GM23338 (cell line): ENCODE measurements around the gene RAB27B. TPM values are rescaled to one million over a fixed set of nuclear protein-coding genes. Genes with fewer than 3 reads are reported as not detected.

Source experiments
- ATAC-seq: fragments of 200-7000 bp; cut with Tn5 transposase; 3 replicates; pipeline ENCODE4 v1.9.1; 2020
- DNase-seq: peaks from one replicate; pipeline ENCODE4 v3.0.0-alpha.2; 2015; ENCODE audit warnings: low spot score
- H2AFZ ChIP-seq: fragments of 200-600 bp; sonication (generic); 2 replicates; pipeline ENCODE4 v1.8.0; 2016; ENCODE audit warnings: antibody characterized with exemption, mild to moderate bottlenecking, moderate library complexity
- H3F3A ChIP-seq: fragments of 200-600 bp; sonication (generic); replicated peaks from 2 replicates; pipeline ENCODE4 v1.8.0; 2017; ENCODE audit warnings: antibody characterized with exemption, mixed run types, low read depth
- H3K27ac ChIP-seq: fragments of 200-600 bp; sonication (generic); 2 replicates; pipeline ENCODE4 v1.6.1; 2016; ENCODE audit warnings: low read depth
- H3K27me3 ChIP-seq: fragments of 200-600 bp; sonication (generic); 2 replicates; pipeline ENCODE4 v1.8.0; 2016; ENCODE audit warnings: mild to moderate bottlenecking, mixed run types, moderate library complexity; ENCODE audit not compliant: insufficient read depth
- H3K36me3 ChIP-seq: fragments of 200-600 bp; sonication (generic); 2 replicates; pipeline ENCODE4 v1.8.0; 2016; ENCODE audit warnings: mild to moderate bottlenecking; ENCODE audit not compliant: insufficient read depth
- H3K4me1 ChIP-seq: fragments of 200-600 bp; sonication (generic); 2 replicates; pipeline ENCODE4 v1.8.0; 2016; ENCODE audit warnings: mild to moderate bottlenecking, moderate library complexity; ENCODE audit not compliant: insufficient read depth
- H3K4me2 ChIP-seq: fragments of 200-600 bp; sonication (generic); 2 replicates; pipeline ENCODE4 v1.7.1; 2017; ENCODE audit warnings: mixed run types
- H3K4me3 ChIP-seq: fragments of 200-600 bp; sonication (generic); 2 replicates; pipeline ENCODE4 v1.6.1; 2016; ENCODE audit warnings: mixed run types
- H3K79me2 ChIP-seq: fragments of 200-600 bp; sonication (generic); replicated peaks from 2 replicates; pipeline ENCODE4 v1.8.0; 2017; ENCODE audit warnings: mild to moderate bottlenecking; ENCODE audit not compliant: insufficient read depth
- H3K9me2 ChIP-seq: fragments of 200-600 bp; sonication (generic); 2 replicates; pipeline ENCODE4 v1.8.0; 2017; ENCODE audit not compliant: insufficient read depth
- H4K20me1 ChIP-seq: fragments of 200-600 bp; sonication (generic); replicated peaks from 2 replicates; pipeline ENCODE4 v1.8.0; 2017; ENCODE audit warnings: mild to moderate bottlenecking; ENCODE audit not compliant: insufficient read depth
- H3K27ac Mint-ChIP-seq: 2 replicates; pipeline ENCODE4 v1.8.0; 2020; ENCODE audit warnings: inconsistent platforms, mild to moderate bottlenecking, moderate library complexity, mixed read lengths
- H3K27me3 Mint-ChIP-seq: 3 replicates; pipeline ENCODE4 v1.8.0; 2022; ENCODE audit warnings: low read depth, mild to moderate bottlenecking, moderate library complexity, mixed read lengths, inconsistent platforms; ENCODE audit not compliant: insufficient read depth, poor library complexity
- H3K36me3 Mint-ChIP-seq: 3 replicates; pipeline ENCODE4 v1.8.0; 2021; ENCODE audit warnings: low read depth, mild to moderate bottlenecking, inconsistent platforms, moderate library complexity, mixed read lengths
- H3K4me1 Mint-ChIP-seq: 3 replicates; pipeline ENCODE4 v1.8.0; 2020; ENCODE audit warnings: mild to moderate bottlenecking, inconsistent platforms, mixed read lengths
- H3K4me3 Mint-ChIP-seq: 3 replicates; pipeline ENCODE4 v1.8.0; 2021; ENCODE audit warnings: moderate library complexity, mild to moderate bottlenecking, inconsistent platforms, mixed read lengths
- H3K9me3 Mint-ChIP-seq: 3 replicates; pipeline ENCODE4 v1.8.0; 2020; ENCODE audit warnings: moderate library complexity, mild to moderate bottlenecking, inconsistent platforms, mixed read lengths
- CREB1 ChIP-seq: fragments of 250-450 bp; sonication (Bioruptor Pico); IDR thresholded peaks from 2 replicates; pipeline ENCODE4 v1.5.0; 2020; ENCODE audit warnings: low read depth, mild to moderate bottlenecking, moderate library complexity
- CTCF ChIP-seq, 2 experiments: fragments of 200-600 bp in 1 of 2; sonication (generic) in 1 of 2; conservative IDR thresholded peaks; 2 replicates each; pipeline versions ENCODE4 v1.5.1 to v1.6.1; 2016 to 2017; ENCODE audit warnings: antibody characterized with exemption in 2 of 2, low read depth in 2 of 2, mild to moderate bottlenecking in 2 of 2, moderate library complexity in 1 of 2
- EZH2 ChIP-seq: fragments of 200-600 bp; sonication (generic); IDR thresholded peaks from one replicate; pipeline ENCODE4 v1.8.0; 2017; ENCODE audit warnings: antibody characterized with exemption, mild to moderate bottlenecking, low read depth; ENCODE audit not compliant: unreplicated experiment
- JUNB ChIP-seq: IDR thresholded peaks from one replicate; pipeline ENCODE4 v1.6.1; 2016; ENCODE audit warnings: antibody characterized with exemption; ENCODE audit not compliant: unreplicated experiment
- POLR2AphosphoS5 ChIP-seq: IDR thresholded peaks from 2 replicates; pipeline ENCODE4 v1.6.1; 2016; ENCODE audit warnings: antibody characterized with exemption, low read depth
- STAT1 ChIP-seq: IDR thresholded peaks from one replicate; pipeline ENCODE4 v1.6.1; 2016; ENCODE audit warnings: antibody characterized with exemption; ENCODE audit not compliant: unreplicated experiment
- ZNF331 ChIP-seq: fragments of 250-450 bp; sonication (Bioruptor Pico); IDR thresholded peaks from 2 replicates; pipeline ENCODE4 v1.5.0; 2020; ENCODE audit warnings: low read depth, mild to moderate bottlenecking, moderate library complexity
- polyA plus RNA-seq: library from polyadenylated mRNA; unstranded; fragments of >200 nt; fragmentation: Nextera tagmentation; extraction: Ambion mirVana; gene quantifications from 2 replicates; pipeline ENCODE4 v1.2.1, GENCODE V29; 2016
- total RNA-seq: library from RNA; depleted of rRNA; stranded (reverse); fragments of >200 nt; shearing (Covaris generic); gene quantifications from 2 replicates; pipeline ENCODE4 v1.2.3, GENCODE V29; 2014
- TF ChIP-seq, protein P1 (sequence below): IDR thresholded peaks from one replicate; pipeline ENCODE4 v1.6.1; 2018; ENCODE audit warnings: antibody characterized with exemption; ENCODE audit not compliant: unreplicated experiment
- TF ChIP-seq, protein P2 (sequence below): IDR thresholded peaks from 2 replicates; pipeline ENCODE4 v1.6.1; 2016; ENCODE audit warnings: antibody characterized with exemption
- TF ChIP-seq, protein P3 (sequence below): fragments of 250-450 bp; sonication (Bioruptor Pico); IDR thresholded peaks from 2 replicates; pipeline ENCODE4 v1.5.0; 2020; ENCODE audit warnings: mild to moderate bottlenecking, moderate library complexity

The RAB27B gene
- total and polyA plus RNA-seq, 2 experiments from 2014 or later = 0.13 to 0.56 TPM

- Histone ChIP-seq H3K27me3 (no peaks in the 10 kb centered on the region), H3K36me3 (no peaks in the 10 kb centered on the region), H3K79me2 (no peaks in the 10 kb centered on the region), H2AFZ (no peak overlapping the region), H3K27ac (no peak overlapping the region), H3K4me2 (no peak overlapping the region), H3K4me3 (no peak overlapping the region), H3F3A (no peaks in the 10 kb centered on the region), H3K9me2 (no peaks in the 10 kb centered on the region), H4K20me1 (no peaks in the 10 kb centered on the region), H3K4me1 (no peaks in the 10 kb centered on the region)
- no peak for TF ChIP-seq CREB1 (CRISPR knock-in tag)
- TF ChIP-seq, protein P1, sequence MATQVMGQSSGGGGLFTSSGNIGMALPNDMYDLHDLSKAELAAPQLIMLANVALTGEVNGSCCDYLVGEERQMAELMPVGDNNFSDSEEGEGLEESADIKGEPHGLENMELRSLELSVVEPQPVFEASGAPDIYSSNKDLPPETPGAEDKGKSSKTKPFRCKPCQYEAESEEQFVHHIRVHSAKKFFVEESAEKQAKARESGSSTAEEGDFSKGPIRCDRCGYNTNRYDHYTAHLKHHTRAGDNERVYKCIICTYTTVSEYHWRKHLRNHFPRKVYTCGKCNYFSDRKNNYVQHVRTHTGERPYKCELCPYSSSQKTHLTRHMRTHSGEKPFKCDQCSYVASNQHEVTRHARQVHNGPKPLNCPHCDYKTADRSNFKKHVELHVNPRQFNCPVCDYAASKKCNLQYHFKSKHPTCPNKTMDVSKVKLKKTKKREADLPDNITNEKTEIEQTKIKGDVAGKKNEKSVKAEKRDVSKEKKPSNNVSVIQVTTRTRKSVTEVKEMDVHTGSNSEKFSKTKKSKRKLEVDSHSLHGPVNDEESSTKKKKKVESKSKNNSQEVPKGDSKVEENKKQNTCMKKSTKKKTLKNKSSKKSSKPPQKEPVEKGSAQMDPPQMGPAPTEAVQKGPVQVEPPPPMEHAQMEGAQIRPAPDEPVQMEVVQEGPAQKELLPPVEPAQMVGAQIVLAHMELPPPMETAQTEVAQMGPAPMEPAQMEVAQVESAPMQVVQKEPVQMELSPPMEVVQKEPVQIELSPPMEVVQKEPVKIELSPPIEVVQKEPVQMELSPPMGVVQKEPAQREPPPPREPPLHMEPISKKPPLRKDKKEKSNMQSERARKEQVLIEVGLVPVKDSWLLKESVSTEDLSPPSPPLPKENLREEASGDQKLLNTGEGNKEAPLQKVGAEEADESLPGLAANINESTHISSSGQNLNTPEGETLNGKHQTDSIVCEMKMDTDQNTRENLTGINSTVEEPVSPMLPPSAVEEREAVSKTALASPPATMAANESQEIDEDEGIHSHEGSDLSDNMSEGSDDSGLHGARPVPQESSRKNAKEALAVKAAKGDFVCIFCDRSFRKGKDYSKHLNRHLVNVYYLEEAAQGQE = no peak
- TF ChIP-seq POLR2AphosphoS5 = no peak
- no peak for TF ChIP-seq JUNB
- no peak for TF ChIP-seq ZNF331
- TF ChIP-seq STAT1 = no peak
- no peak for TF ChIP-seq CTCF (conservative IDR thresholded peaks at IDR 0.05; ENCODE audit: low read depth in 2 of 2)
- TF ChIP-seq, protein P2, sequence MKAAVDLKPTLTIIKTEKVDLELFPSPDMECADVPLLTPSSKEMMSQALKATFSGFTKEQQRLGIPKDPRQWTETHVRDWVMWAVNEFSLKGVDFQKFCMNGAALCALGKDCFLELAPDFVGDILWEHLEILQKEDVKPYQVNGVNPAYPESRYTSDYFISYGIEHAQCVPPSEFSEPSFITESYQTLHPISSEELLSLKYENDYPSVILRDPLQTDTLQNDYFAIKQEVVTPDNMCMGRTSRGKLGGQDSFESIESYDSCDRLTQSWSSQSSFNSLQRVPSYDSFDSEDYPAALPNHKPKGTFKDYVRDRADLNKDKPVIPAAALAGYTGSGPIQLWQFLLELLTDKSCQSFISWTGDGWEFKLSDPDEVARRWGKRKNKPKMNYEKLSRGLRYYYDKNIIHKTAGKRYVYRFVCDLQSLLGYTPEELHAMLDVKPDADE = no peak
- TF ChIP-seq, protein P3, sequence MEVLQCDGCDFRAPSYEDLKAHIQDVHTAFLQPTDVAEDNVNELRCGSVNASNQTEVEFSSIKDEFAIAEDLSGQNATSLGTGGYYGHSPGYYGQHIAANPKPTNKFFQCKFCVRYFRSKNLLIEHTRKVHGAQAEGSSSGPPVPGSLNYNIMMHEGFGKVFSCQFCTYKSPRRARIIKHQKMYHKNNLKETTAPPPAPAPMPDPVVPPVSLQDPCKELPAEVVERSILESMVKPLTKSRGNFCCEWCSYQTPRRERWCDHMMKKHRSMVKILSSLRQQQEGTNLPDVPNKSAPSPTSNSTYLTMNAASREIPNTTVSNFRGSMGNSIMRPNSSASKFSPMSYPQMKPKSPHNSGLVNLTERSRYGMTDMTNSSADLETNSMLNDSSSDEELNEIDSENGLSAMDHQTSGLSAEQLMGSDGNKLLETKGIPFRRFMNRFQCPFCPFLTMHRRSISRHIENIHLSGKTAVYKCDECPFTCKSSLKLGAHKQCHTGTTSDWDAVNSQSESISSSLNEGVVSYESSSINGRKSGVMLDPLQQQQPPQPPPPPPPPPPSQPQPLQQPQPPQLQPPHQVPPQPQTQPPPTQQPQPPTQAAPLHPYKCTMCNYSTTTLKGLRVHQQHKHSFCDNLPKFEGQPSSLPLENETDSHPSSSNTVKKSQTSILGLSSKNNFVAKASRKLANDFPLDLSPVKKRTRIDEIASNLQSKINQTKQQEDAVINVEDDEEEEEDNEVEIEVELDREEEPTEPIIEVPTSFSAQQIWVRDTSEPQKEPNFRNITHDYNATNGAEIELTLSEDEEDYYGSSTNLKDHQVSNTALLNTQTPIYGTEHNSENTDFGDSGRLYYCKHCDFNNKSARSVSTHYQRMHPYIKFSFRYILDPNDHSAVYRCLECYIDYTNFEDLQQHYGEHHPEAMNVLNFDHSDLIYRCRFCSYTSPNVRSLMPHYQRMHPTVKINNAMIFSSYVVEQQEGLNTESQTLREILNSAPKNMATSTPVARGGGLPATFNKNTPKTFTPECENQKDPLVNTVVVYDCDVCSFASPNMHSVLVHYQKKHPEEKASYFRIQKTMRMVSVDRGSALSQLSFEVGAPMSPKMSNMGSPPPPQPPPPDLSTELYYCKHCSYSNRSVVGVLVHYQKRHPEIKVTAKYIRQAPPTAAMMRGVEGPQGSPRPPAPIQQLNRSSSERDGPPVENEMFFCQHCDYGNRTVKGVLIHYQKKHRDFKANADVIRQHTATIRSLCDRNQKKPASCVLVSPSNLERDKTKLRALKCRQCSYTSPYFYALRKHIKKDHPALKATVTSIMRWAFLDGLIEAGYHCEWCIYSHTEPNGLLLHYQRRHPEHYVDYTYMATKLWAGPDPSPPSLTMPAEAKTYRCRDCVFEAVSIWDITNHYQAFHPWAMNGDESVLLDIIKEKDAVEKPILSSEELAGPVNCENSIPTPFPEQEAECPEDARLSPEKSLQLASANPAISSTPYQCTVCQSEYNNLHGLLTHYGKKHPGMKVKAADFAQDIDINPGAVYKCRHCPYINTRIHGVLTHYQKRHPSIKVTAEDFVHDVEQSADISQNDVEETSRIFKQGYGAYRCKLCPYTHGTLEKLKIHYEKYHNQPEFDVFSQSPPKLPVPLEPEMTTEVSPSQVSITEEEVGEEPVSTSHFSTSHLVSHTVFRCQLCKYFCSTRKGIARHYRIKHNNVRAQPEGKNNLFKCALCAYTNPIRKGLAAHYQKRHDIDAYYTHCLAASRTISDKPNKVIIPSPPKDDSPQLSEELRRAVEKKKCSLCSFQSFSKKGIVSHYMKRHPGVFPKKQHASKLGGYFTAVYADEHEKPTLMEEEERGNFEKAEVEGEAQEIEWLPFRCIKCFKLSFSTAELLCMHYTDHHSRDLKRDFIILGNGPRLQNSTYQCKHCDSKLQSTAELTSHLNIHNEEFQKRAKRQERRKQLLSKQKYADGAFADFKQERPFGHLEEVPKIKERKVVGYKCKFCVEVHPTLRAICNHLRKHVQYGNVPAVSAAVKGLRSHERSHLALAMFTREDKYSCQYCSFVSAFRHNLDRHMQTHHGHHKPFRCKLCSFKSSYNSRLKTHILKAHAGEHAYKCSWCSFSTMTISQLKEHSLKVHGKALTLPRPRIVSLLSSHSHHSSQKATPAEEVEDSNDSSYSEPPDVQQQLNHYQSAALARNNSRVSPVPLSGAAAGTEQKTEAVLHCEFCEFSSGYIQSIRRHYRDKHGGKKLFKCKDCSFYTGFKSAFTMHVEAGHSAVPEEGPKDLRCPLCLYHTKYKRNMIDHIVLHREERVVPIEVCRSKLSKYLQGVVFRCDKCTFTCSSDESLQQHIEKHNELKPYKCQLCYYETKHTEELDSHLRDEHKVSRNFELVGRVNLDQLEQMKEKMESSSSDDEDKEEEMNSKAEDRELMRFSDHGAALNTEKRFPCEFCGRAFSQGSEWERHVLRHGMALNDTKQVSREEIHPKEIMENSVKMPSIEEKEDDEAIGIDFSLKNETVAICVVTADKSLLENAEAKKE (CRISPR knock-in tag) = no peak
- TF ChIP-seq EZH2 = no peak
- H3K36me3 Mint-ChIP-seq = no peaks in the 10 kb centered on the region
- no peak overlapping the region for H3K27ac Mint-ChIP-seq
- H3K4me3 Mint-ChIP-seq = no peak overlapping the region
- DNase-seq = no peak
- H3K27me3 Mint-ChIP-seq = peaks cover 1% of the 10 kb centered on the region
- no peaks in the 10 kb centered on the region for H3K9me3 Mint-ChIP-seq
- H3K4me1 Mint-ChIP-seq = no peaks in the 10 kb centered on the region
- ATAC-seq = no peak
These were observed 42.1 kb upstream of the RAB27B start for GRCh38 chr18:54786206-54786605.
